Upper lobe of left lung (tissue), 6 donors: ENCODE measurements around the gene PLPPR1. TPM values are rescaled to one million over a fixed set of nuclear protein-coding genes. Genes with fewer than 3 reads are reported as not detected.

Source experiments
- ATAC-seq, 2 donors: fragments of 200-7000 bp; cut with Tn5 transposase; one replicate each; pipeline ENCODE4 v1.9.1; 2022; ENCODE audit warnings: mild to moderate bottlenecking in 2 of 2, moderate library complexity in 2 of 2; ENCODE audit not compliant: low FRiP score in 2 of 2
- DNase-seq, 2 donors: peaks; one replicate each; pipeline ENCODE4 v3.0.0-alpha.2; 2019 to 2020
- H3K27ac ChIP-seq, 4 donors: fragments of 200-600 bp; sonication (generic); one replicate each; pipeline ENCODE4 v1.5.1; 2016 to 2019
- H3K27me3 ChIP-seq, 4 donors: fragments of 200-600 bp; sonication (generic); one replicate each; pipeline ENCODE4 v1.5.1; 2017 to 2019
- H3K36me3 ChIP-seq, 4 donors: fragments of 200-600 bp; sonication (generic); one replicate each; pipeline ENCODE4 v1.5.1; 2016 to 2019
- H3K4me1 ChIP-seq, 4 donors: fragments of 200-600 bp; sonication (generic); one replicate each; pipeline ENCODE4 v1.5.1; 2018 to 2019
- H3K4me3 ChIP-seq, 4 donors: fragments of 200-600 bp; sonication (generic); one replicate each; pipeline ENCODE4 v1.5.1; 2017 to 2019; ENCODE audit warnings: mild to moderate bottlenecking in 2 of 4, moderate library complexity in 1 of 4
- H3K9me3 ChIP-seq, 4 donors: fragments of 200-600 bp; sonication (generic); one replicate each; pipeline ENCODE4 v1.5.1; 2018 to 2019
- CTCF ChIP-seq, 6 experiments: fragments of 450-650 bp in 4 of 6; fragments of 200-600 bp in 2 of 6; sonication (generic) in 2 of 6; IDR thresholded peaks; one replicate each; pipeline ENCODE4 v1.5.1; 2016 to 2019; ENCODE audit warnings: antibody characterized with exemption in 6 of 6
- EP300 ChIP-seq, 4 donors: sonication (generic); formaldehyde crosslinking; IDR thresholded peaks; one replicate each; pipeline ENCODE4 v1.5.1; 2017; ENCODE audit warnings: antibody characterized with exemption in 4 of 4, control low read depth in 2 of 4
- POLR2A ChIP-seq, 4 donors: fragments of 450-650 bp; IDR thresholded peaks; one replicate each; pipeline ENCODE4 v1.5.1; 2016 to 2017; ENCODE audit warnings: antibody characterized with exemption in 4 of 4, mild to moderate bottlenecking in 2 of 4
- POLR2AphosphoS5 ChIP-seq, 2 donors: sonication (generic); formaldehyde crosslinking; IDR thresholded peaks; one replicate each; pipeline ENCODE4 v1.5.1; 2017; ENCODE audit warnings: antibody characterized with exemption in 2 of 2
- WGBS, 2 donors: methylation state at CpG; one replicate each; pipeline ENCODE4 v1.1.5; 2017 to 2018; 5-methylcytosine and 5-hydroxymethylcytosine counted together
- total RNA-seq, 6 donors: library from RNA; depleted of rRNA in 4 of 6; stranded (reverse); fragments of >200 nt in 4 of 6; gene quantifications; one replicate each; pipeline versions ENCODE4 v1.1.0 to v1.2.1, GENCODE V29; 2016 to 2021
- donor health status: DM: no; HTN: no; CAD: no; lungs with moderate emphysema.
- donor health status: DM: no; HTN: yes; CAD: no; lungs with severe emphysema.

PLPPR1 gene
- total RNA-seq, 6 donors from 2014 or later, result 0.44 to 5.1 (median 2.7) TPM; not detected in 1

DNA sequence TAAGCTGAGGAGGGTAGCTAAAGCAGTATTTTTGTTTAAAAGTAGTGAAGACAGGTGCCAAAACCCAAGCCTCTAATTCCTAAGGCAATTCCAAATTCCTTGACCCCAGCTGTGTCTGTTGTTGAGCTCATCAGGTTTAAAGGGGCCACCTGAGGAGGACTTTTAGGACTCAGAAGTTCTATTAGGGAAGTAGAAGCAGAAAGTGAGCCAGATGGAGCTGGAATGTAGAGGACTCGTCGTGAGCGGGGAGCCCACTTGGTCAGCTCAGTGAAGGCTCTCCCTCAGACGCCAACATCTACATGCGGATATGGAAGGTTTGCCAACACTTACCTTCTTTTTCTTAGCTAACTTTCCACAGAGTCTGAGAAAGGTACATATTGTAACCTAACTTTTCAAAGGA lies 102.8 kb downstream of the PLPPR1 start:
- H3K27me3 ChIP-seq, result no peaks in the 10 kb centered on the region
- H3K9me3 ChIP-seq, result no peaks in the 10 kb centered on the region
- WGBS, 2 donors, result 71 to 82% methylated on average over 5 of the region's 5 CpGs
- TF ChIP-seq EP300 (IDR thresholded peaks at IDR 0.05) (no peak), POLR2AphosphoS5 (IDR thresholded peaks at IDR 0.05) (no peak), CTCF (IDR thresholded peaks at IDR 0.05) (no peak), POLR2A (IDR thresholded peaks at IDR 0.05) (no peak)
- no peak for ATAC-seq
- no peaks in the 10 kb centered on the region for H3K4me1 ChIP-seq
- DNase-seq, result no peak
- no peak overlapping the region for H3K4me3 ChIP-seq
- H3K27ac ChIP-seq, result no peak overlapping the region
- H3K36me3 ChIP-seq, result no peaks in the 10 kb centered on the region

GRCh38 chr9:101132801-101133200 lies 104.3 kb downstream of the PLPPR1 start:
- H3K27me3 ChIP-seq, result no peaks in the 10 kb centered on the region
- H3K27ac ChIP-seq, result no peak overlapping the region
- ATAC-seq (no peak), DNase-seq (no peak)
- no peaks in the 10 kb centered on the region for H3K4me1 ChIP-seq
- no peak overlapping the region for H3K4me3 ChIP-seq
- no peaks in the 10 kb centered on the region for H3K36me3 ChIP-seq
- no peaks in the 10 kb centered on the region for H3K9me3 ChIP-seq
- TF ChIP-seq POLR2AphosphoS5 (IDR thresholded peaks at IDR 0.05) (no peak), CTCF (IDR thresholded peaks at IDR 0.05) (no peak), POLR2A (IDR thresholded peaks at IDR 0.05) (no peak), EP300 (IDR thresholded peaks at IDR 0.05) (no peak)

DNA sequence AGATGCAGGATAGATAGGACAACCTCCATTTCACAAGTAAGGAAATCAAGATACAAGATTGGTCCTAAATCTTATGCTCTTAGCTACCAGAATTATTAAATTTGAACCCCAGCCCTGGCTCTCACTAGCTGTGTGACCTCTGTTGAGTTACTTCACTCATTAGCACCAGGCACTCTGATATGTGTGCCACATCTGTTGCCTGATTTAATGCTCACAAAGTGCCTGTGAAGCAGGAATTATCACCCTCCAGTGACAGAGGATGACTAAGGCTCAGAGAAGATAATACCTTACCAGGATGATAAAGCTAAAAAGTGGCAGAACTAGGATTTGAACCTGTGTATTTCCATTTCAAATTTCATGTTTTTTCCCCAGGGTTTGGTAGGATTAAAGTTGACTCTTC lies 110.0 kb downstream of the PLPPR1 start:
- Histone ChIP-seq H3K36me3 (no peaks in the 10 kb centered on the region), H3K4me1 (no peaks in the 10 kb centered on the region), H3K27ac (no peak overlapping the region), H3K9me3 (no peaks in the 10 kb centered on the region), H3K4me3 (no peak overlapping the region), H3K27me3 (no peaks in the 10 kb centered on the region)
- no peak for DNase-seq
- no peak for ATAC-seq
- TF ChIP-seq POLR2AphosphoS5 (IDR thresholded peaks at IDR 0.05), result no peak
- no peak for TF ChIP-seq EP300 (IDR thresholded peaks at IDR 0.05)
- no peak for TF ChIP-seq POLR2A (IDR thresholded peaks at IDR 0.05)
- no peak for TF ChIP-seq CTCF (IDR thresholded peaks at IDR 0.05)

DNA sequence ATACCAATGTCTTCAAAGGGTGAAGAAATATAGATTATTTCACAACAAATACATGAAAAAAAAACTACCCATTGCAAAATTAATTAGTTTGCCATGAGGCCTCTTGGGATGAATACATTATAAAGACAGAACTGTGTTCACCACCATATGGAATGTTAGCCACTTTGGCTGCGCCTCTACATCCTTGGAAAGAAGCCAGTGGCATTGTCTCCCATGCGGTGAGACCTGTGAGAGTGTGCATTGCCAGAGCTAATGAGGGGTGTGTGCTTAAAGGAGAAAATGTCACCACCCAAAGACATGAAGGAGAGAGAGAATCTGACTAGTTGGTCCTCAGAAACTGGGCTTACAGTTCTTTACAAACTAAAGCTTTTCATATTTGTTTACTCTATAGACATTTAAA lies 110.6 kb downstream of the PLPPR1 start:
- no peaks in the 10 kb centered on the region for H3K36me3 ChIP-seq
- no peaks in the 10 kb centered on the region for H3K27me3 ChIP-seq
- H3K9me3 ChIP-seq, result no peaks in the 10 kb centered on the region
- DNase-seq (no peak), ATAC-seq (no peak)
- no peaks in the 10 kb centered on the region for H3K4me1 ChIP-seq
- H3K27ac ChIP-seq, result no peak overlapping the region
- 63 to 71% methylated on average over 2 of the region's 2 CpGs for WGBS, 2 donors
- no peak overlapping the region for H3K4me3 ChIP-seq
- TF ChIP-seq POLR2AphosphoS5 (IDR thresholded peaks at IDR 0.05) (no peak), POLR2A (IDR thresholded peaks at IDR 0.05) (no peak), CTCF (IDR thresholded peaks at IDR 0.05) (no peak), EP300 (IDR thresholded peaks at IDR 0.05) (no peak)

GRCh38 chr9:101140764-101141163 lies 112.2 kb downstream of the PLPPR1 start:
- no peaks in the 10 kb centered on the region for H3K9me3 ChIP-seq

More at GRCh38 chr9:101140764-101141163, 112.2 kb downstream of the PLPPR1 start:
- Histone ChIP-seq H3K36me3 (no peaks in the 10 kb centered on the region), H3K27me3 (no peaks in the 10 kb centered on the region), H3K4me3 (no peak overlapping the region), H3K27ac (no peak overlapping the region), H3K4me1 (no peaks in the 10 kb centered on the region)
- TF ChIP-seq EP300 (IDR thresholded peaks at IDR 0.05) (no peak), POLR2A (IDR thresholded peaks at IDR 0.05) (no peak), CTCF (IDR thresholded peaks at IDR 0.05) (no peak), POLR2AphosphoS5 (IDR thresholded peaks at IDR 0.05) (no peak)
- 63 to 65% methylated on average over 4 of the region's 4 CpGs for WGBS, 2 donors
- ATAC-seq, result no peak
- no peak for DNase-seq
